Psoas muscle (tissue), 8 donors: ENCODE data around the gene HACD1. TPM values are rescaled to one million over a fixed set of nuclear protein-coding genes. Genes with fewer than 3 reads are reported as not detected.
A peak's percentile ranks its signal among the peaks of the same experiment; 100 is the strongest.

ENCODE experiments used
- ATAC-seq, 4 donors: fragments of 200-7000 bp; cut with Tn5 transposase; one replicate each; pipeline ENCODE4 v1.9.1; 2020; ENCODE audit warnings: moderate library complexity in 3 of 4, mild to moderate bottlenecking in 2 of 4
- DNase-seq, 2 donors: peaks; one replicate each; pipeline ENCODE4 v3.0.0-alpha.2; 2020
- H3K27ac ChIP-seq: fragments of 200-600 bp; one replicate; pipeline ENCODE4 v1.8.0; 2022
- H3K27me3 ChIP-seq, 3 donors: fragments of 200-600 bp in 1 of 3; one replicate each; pipeline versions ENCODE4 v1.6.1 to v1.8.0; 2013 to 2022; ENCODE audit warnings: low read length in 2 of 3, mild to moderate bottlenecking in 2 of 3, moderate library complexity in 1 of 3; ENCODE audit not compliant: insufficient read depth in 3 of 3
- H3K36me3 ChIP-seq, 2 donors: fragments of 200-600 bp in 1 of 2; one replicate each; pipeline versions ENCODE4 v1.6.1 to v1.8.0; 2013 to 2022; ENCODE audit warnings: low read depth in 1 of 2, mild to moderate bottlenecking in 1 of 2, moderate library complexity in 1 of 2; ENCODE audit not compliant: insufficient read depth in 1 of 2
- H3K4me1 ChIP-seq: fragments of 200-600 bp; one replicate; pipeline ENCODE4 v1.8.0; 2022
- H3K4me3 ChIP-seq: fragments of 200-600 bp; one replicate; pipeline ENCODE4 v1.8.0; 2022; ENCODE audit warnings: mild to moderate bottlenecking
- H3K9me3 ChIP-seq: fragments of 200-600 bp; one replicate; pipeline ENCODE4 v1.8.0; 2022
- CTCF ChIP-seq: fragments of 200-600 bp; IDR thresholded peaks from one replicate; pipeline ENCODE4 v1.8.0; 2022; ENCODE audit warnings: antibody characterized with exemption
- WGBS, 3 donors: extraction: QIAGEN DNeasy Blood & Tissue Kit; methylation state at CpG; one replicate each; pipeline versions ENCODE4 v1.1.6 to v1.1.7; 2013; 5-methylcytosine and 5-hydroxymethylcytosine counted together
- intact Hi-C, 2 donors: fragments of 100-400 bp; cut with DNase I; formaldehyde crosslinking; loops; one replicate each; pipeline versions ENCODE4 v1.11.0 to v1.14.2; 2022
- polyA plus RNA-seq, 3 donors: library from polyadenylated mRNA; stranded (reverse); fragments of 200-250 nt; gene quantifications; one replicate each; pipeline ENCODE4 v1.2.3, GENCODE V29; 2013
- total RNA-seq, 4 donors: library from RNA; stranded (reverse); fragmentation: NEBNext Ultra II Directional in 2 of 4; extraction: Animal tissue kit (Norgen Biotek cat#: 25700) in 2 of 4; gene quantifications; one replicate each; pipeline versions ENCODE4 v1.2.1 to v1.2.4, GENCODE V29; 2021 to 2023
- donor health status: healthy with polysubstance abuse.
- donor health status: DM: no; HTN: no; CAD: no; lungs with moderate emphysema.
- donor health status: Bipolar disorder and iron deficiency.
- donor health status: healthy.
- donor health status: DM: yes; HTN: yes; CAD: no.
- donor health status: DM: no; HTN: no; CAD: no.
- donor health status: DM: no; HTN: no; CAD: no.
- donor health status: DM: yes; HTN: yes; CAD: no.

The HACD1 gene
- total and polyA plus RNA-seq, 7 donors, result 23.4 to 61.8 (median 35.7) TPM

- Histone ChIP-seq H3K4me3 (no peak overlapping the region), H3K9me3 (no peaks in the 10 kb centered on the region), H3K4me1 (no peaks in the 10 kb centered on the region), H3K27me3 (peaks cover 0 to 2% (median 0%) of the 10 kb centered on the region in 3 donors), H3K36me3 (no peaks in the 10 kb centered on the region), H3K27ac (no peak overlapping the region)
- TF ChIP-seq CTCF, result no peak
- WGBS, 3 donors, result 77 to 80% (median 78%) methylated on average over 8 of the region's 8 CpGs
- intact Hi-C loops, result no loop called here
- no peak for DNase-seq
- ATAC-seq, result no peak
Measured at GRCh38 chr10:17622061-17622460, 4.9 kb upstream of the HACD1 start.

- ATAC-seq, result peak; percentile 88 to 94 (median 92)
- WGBS, 3 donors, result 2 to 3% (median 2%) methylated on average over 32 to 48 of the region's 48 CpGs
- Histone ChIP-seq H3K4me1 (no peaks in the 10 kb centered on the region), H3K27me3 (no peaks in the 10 kb centered on the region), H3K4me3 (peak overlapping the region; percentile 98), H3K27ac (peak overlapping the region; percentile 99), H3K9me3 (no peaks in the 10 kb centered on the region), H3K36me3 (peaks cover 0 to 10% of the 10 kb centered on the region in 2 donors)
- intact Hi-C loops, result loop anchor here (2.0 to 10.0 kb wide), 3 partner anchors 26 to 58 kb away; no protein-coding TSS in a partner anchor
- peak; percentile 85 to 92 for DNase-seq
- no peak for TF ChIP-seq CTCF
Measured at GRCh38 chr10:17616403-17617030, 657 bp downstream of the HACD1 start.

GRCh38 chr10:17609523-17610079 is 7.6 kb downstream of the HACD1 start:
- WGBS, 3 donors, result 75 to 91% (median 79%) methylated on average over 13 of the region's 13 CpGs
- ATAC-seq, result no peak

GRCh38 chr10:17607603-17608332 is 9.4 kb downstream of the HACD1 start:
- intact Hi-C loops, result loop anchor here (1.0 to 10.0 kb wide), 5 partner anchors 135 to 607 kb away; no protein-coding TSS in a partner anchor
- H3K9me3 ChIP-seq, result no peaks in the 10 kb centered on the region
- peaks cover 3% of the 10 kb centered on the region for H3K4me1 ChIP-seq
- ATAC-seq (peak; percentile 78 to 94 (median 84)), DNase-seq (no peak)
- peaks cover 0 to 15% of the 10 kb centered on the region in 2 donors for H3K36me3 ChIP-seq
- no peak overlapping the region for H3K4me3 ChIP-seq
- H3K27ac ChIP-seq, result no peak overlapping the region
- no peaks in the 10 kb centered on the region for H3K27me3 ChIP-seq
- TF ChIP-seq CTCF, result peak; percentile 94
- 56 to 65% (median 57%) methylated on average over 9 of the region's 9 CpGs for WGBS, 3 donors

More at GRCh38 chr10:17609523-17610079, 7.6 kb downstream of the HACD1 start:
- peaks cover 3% of the 10 kb centered on the region for H3K4me1 ChIP-seq
- TF ChIP-seq CTCF, result no peak
- H3K27me3 ChIP-seq, result no peaks in the 10 kb centered on the region
- H3K9me3 ChIP-seq, result no peaks in the 10 kb centered on the region
- intact Hi-C loops, result loop anchor here (5.0 to 10.0 kb wide), 4 partner anchors 65 to 605 kb away; no protein-coding TSS in a partner anchor
- H3K36me3 ChIP-seq, result peaks cover 0 to 2% of the 10 kb centered on the region in 2 donors
- no peak for DNase-seq
- no peak overlapping the region for H3K27ac ChIP-seq
- H3K4me3 ChIP-seq, result no peak overlapping the region
